Neural progenitor cell (in vitro differentiated cells): ENCODE data around the gene POLR2E. TPM values are rescaled to one million over a fixed set of nuclear protein-coding genes. Genes with fewer than 3 reads are reported as not detected.
A peak's percentile ranks its signal among the peaks of the same experiment; 100 is the strongest.

ENCODE experiments used
- DNase-seq: peaks from one replicate; pipeline ENCODE4 v3.0.0-alpha.2; 2016; ENCODE audit warnings: low spot score
- H2AFZ ChIP-seq: fragments of 200-600 bp; sonication (generic); replicated peaks from 2 replicates; pipeline ENCODE4 v1.6.1; 2016; ENCODE audit warnings: antibody characterized with exemption
- H3F3A ChIP-seq: fragments of 200-600 bp; sonication (generic); 2 replicates; pipeline ENCODE4 v1.6.1; 2016; ENCODE audit warnings: antibody characterized with exemption, low read depth
- H3K27ac ChIP-seq: fragments of 200-600 bp; sonication (generic); 2 replicates; pipeline ENCODE4 v1.5.1; 2016; ENCODE audit warnings: mild to moderate bottlenecking
- H3K27me3 ChIP-seq: fragments of 200-600 bp; sonication (generic); 2 replicates; pipeline ENCODE4 v1.6.1; 2016; ENCODE audit warnings: mild to moderate bottlenecking, moderate library complexity
- H3K36me3 ChIP-seq: fragments of 200-600 bp; sonication (generic); 2 replicates; pipeline ENCODE4 v1.5.1; 2016
- H3K4me1 ChIP-seq: fragments of 200-600 bp; sonication (generic); 2 replicates; pipeline ENCODE4 v1.6.1; 2016; ENCODE audit warnings: mixed run types
- H3K4me2 ChIP-seq: fragments of 200-600 bp; sonication (generic); 2 replicates; pipeline ENCODE4 v1.6.1; 2016
- H3K4me3 ChIP-seq: fragments of 200-600 bp; sonication (generic); 2 replicates; pipeline ENCODE4 v1.5.1; 2016
- H3K79me2 ChIP-seq: fragments of 200-600 bp; sonication (generic); 2 replicates; pipeline ENCODE4 v1.6.1; 2016; ENCODE audit warnings: low read depth
- H3K9ac ChIP-seq: fragments of 200-600 bp; sonication (generic); 2 replicates; pipeline ENCODE4 v1.6.1; 2016
- H3K9me3 ChIP-seq: fragments of 200-600 bp; sonication (generic); 2 replicates; pipeline ENCODE4 v1.5.1; 2016; ENCODE audit warnings: low read depth
- H4K20me1 ChIP-seq: fragments of 200-600 bp; sonication (generic); 2 replicates; pipeline ENCODE4 v1.6.1; 2016; ENCODE audit warnings: low read depth
- H3K27ac Mint-ChIP-seq: 3 replicates; pipeline ENCODE4 v1.8.0; 2021; ENCODE audit warnings: mixed read lengths
- H3K27me3 Mint-ChIP-seq: 2 replicates; pipeline ENCODE4 v1.8.0; 2022; ENCODE audit warnings: low read depth, mild to moderate bottlenecking, inconsistent platforms, moderate library complexity, mixed read lengths; ENCODE audit not compliant: insufficient read depth
- H3K36me3 Mint-ChIP-seq: 3 replicates; pipeline ENCODE4 v1.8.0; 2021; ENCODE audit warnings: mixed read lengths
- H3K4me1 Mint-ChIP-seq: 3 replicates; pipeline ENCODE4 v1.8.0; 2021; ENCODE audit warnings: mixed read lengths
- H3K4me3 Mint-ChIP-seq: 3 replicates; pipeline ENCODE4 v1.8.0; 2021; ENCODE audit warnings: mild to moderate bottlenecking, moderate library complexity, mixed read lengths
- H3K9me3 Mint-ChIP-seq: 3 replicates; pipeline ENCODE4 v1.8.0; 2020; ENCODE audit warnings: mixed read lengths
- EZH2 ChIP-seq: fragments of 200-600 bp; sonication (generic); IDR thresholded peaks from 2 replicates; pipeline ENCODE4 v1.6.1; 2017; ENCODE audit warnings: antibody characterized with exemption, mild to moderate bottlenecking, moderate library complexity
- EZH2phosphoT487 ChIP-seq: fragments of 200-600 bp; sonication (generic); IDR thresholded peaks from 2 replicates; pipeline ENCODE4 v1.6.1; 2017; ENCODE audit warnings: antibody characterized with exemption
- total RNA-seq: library from RNA; depleted of rRNA; stranded (reverse); fragments of >200 nt; gene quantifications from 2 replicates; pipeline ENCODE4 v1.2.3, GENCODE V29; 2015; ENCODE audit warnings: low replicate concordance
- TF ChIP-seq, protein P1 (sequence below): fragments of 200-600 bp; sonication (generic); IDR thresholded peaks from 2 replicates; pipeline ENCODE4 v1.5.1; 2017; ENCODE audit warnings: antibody characterized with exemption, mild to moderate bottlenecking

Gene POLR2E
- total RNA-seq, 1 donor from 2014 or later = 98.8 TPM

DNA sequence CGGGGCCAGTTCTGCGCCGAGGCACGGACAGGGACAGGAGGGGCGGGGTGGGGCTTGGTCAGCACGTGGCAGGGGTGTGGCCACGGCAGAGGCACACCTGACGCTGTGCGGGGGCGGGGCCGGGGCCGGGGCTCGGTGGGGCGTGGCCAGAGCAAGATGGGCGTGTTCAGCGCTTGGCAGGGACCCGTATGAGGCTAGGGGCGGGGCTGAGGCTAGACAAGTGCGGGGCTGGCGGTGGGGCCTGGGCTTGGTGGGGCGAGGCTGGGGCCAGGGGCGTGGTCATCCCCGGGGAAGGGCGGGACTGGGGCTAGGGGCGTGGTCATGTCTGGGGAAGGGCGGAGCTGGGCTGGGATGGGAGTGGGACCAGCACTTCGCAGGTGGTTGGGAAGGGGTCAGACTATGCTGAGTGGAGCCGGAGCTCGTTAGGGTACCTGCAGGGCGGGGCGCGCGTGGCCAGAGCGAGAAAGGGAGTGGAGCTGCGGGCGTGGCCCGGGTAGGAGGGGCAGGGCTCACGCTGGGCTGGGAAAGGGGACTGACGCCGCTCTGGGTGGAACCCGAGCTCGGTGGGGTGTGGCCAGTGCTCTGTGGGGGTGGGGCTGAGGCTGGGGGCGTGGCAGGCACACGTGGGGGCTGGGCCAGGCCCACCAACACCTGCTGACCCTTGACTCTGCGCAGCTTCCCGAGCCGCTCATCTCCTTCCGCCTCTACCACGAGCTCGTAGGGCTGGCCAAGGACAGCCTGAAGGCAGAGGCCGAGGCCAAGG lies 12.8 kb downstream of the POLR2E start:
- Mint-ChIP-seq H3K4me1 (peaks cover 2% of the 10 kb centered on the region), H3K36me3 (peaks cover 3% of the 10 kb centered on the region), H3K9me3 (no peaks in the 10 kb centered on the region), H3K4me3 (no peak overlapping the region), H3K27ac (no peak overlapping the region), H3K27me3 (peaks cover 2% of the 10 kb centered on the region)
- peaks cover 4% of the 10 kb centered on the region for H3K27me3 ChIP-seq
- no peaks in the 10 kb centered on the region for H3K9me3 ChIP-seq
- no peaks in the 10 kb centered on the region for H3K36me3 ChIP-seq
- H3K27ac ChIP-seq = no peak overlapping the region
- peaks cover 10% of the 10 kb centered on the region for H3K4me1 ChIP-seq
- H3K79me2 ChIP-seq = no peaks in the 10 kb centered on the region
- H4K20me1 ChIP-seq = peaks cover 23% of the 10 kb centered on the region
- H2AFZ ChIP-seq = peak overlapping the region; percentile 84
- no peak overlapping the region for H3K9ac ChIP-seq
- H3K4me2 ChIP-seq = peak overlapping the region; percentile 76
- TF ChIP-seq EZH2 (no peak), EZH2phosphoT487 (no peak)
- TF ChIP-seq, protein P1, sequence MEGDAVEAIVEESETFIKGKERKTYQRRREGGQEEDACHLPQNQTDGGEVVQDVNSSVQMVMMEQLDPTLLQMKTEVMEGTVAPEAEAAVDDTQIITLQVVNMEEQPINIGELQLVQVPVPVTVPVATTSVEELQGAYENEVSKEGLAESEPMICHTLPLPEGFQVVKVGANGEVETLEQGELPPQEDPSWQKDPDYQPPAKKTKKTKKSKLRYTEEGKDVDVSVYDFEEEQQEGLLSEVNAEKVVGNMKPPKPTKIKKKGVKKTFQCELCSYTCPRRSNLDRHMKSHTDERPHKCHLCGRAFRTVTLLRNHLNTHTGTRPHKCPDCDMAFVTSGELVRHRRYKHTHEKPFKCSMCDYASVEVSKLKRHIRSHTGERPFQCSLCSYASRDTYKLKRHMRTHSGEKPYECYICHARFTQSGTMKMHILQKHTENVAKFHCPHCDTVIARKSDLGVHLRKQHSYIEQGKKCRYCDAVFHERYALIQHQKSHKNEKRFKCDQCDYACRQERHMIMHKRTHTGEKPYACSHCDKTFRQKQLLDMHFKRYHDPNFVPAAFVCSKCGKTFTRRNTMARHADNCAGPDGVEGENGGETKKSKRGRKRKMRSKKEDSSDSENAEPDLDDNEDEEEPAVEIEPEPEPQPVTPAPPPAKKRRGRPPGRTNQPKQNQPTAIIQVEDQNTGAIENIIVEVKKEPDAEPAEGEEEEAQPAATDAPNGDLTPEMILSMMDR = no peak
- H3F3A ChIP-seq = peaks cover 20% of the 10 kb centered on the region
- DNase-seq = peak; percentile 98
- H3K4me3 ChIP-seq = peak overlapping the region; percentile 57

DNA sequence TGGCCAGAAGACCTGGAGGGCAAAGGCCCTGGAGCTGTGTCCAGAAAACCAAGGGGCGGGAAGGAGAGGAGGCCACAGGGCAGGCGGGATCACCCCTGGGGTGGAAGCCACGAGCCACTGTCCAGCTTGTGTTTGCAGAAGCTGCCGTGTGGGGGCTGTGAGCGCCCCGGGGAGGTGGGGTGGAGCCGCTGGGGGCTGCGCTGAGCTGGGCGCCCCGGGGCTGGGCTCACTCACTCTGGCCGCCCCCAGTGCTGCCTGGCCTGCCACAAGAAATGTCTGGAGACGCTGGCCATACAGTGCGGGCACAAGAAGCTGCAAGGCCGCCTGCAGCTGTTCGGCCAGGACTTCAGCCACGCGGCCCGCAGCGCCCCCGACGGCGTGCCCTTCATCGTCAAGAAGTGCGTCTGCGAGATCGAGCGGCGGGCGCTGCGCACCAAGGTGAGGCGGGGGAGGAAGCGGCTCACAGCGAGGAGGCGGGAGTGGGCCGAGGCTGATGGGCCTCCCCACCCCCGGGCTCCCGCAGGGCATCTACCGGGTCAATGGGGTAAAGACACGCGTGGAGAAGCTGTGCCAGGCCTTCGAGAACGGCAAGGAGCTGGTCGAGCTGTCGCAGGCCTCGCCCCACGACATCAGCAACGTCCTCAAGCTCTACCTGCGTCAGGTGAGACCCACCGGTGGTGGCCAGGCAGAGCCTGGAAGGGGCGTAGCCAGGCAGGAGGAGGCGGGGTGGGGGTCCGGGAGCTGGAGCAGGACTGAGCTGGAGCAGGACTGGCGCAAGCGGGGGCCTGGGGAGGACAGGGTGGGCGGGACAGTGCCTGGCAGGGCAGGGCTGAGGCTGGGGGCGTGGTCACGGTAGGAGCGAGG lies 13.6 kb downstream of the POLR2E start:
- peaks cover 4% of the 10 kb centered on the region for H3K27me3 ChIP-seq
- Mint-ChIP-seq H3K36me3 (peaks cover 3% of the 10 kb centered on the region), H3K27ac (no peak overlapping the region), H3K4me3 (no peak overlapping the region), H3K4me1 (peaks cover 2% of the 10 kb centered on the region), H3K27me3 (peaks cover 2% of the 10 kb centered on the region), H3K9me3 (no peaks in the 10 kb centered on the region)
- TF ChIP-seq, protein P1 = peak; percentile 38
- no peak for TF ChIP-seq EZH2
- no peak overlapping the region for H2AFZ ChIP-seq
- H3K4me3 ChIP-seq = peak overlapping the region; percentile 32
- no peaks in the 10 kb centered on the region for H3K9me3 ChIP-seq
- H3K4me2 ChIP-seq = peak overlapping the region; percentile 73
- H3K4me1 ChIP-seq = peaks cover 10% of the 10 kb centered on the region
- no peak overlapping the region for H3K27ac ChIP-seq
- H4K20me1 ChIP-seq = peaks cover 23% of the 10 kb centered on the region
- H3K79me2 ChIP-seq = no peaks in the 10 kb centered on the region
- peak; percentile 76 for DNase-seq
- peaks cover 20% of the 10 kb centered on the region for H3F3A ChIP-seq
- no peak overlapping the region for H3K9ac ChIP-seq
- H3K36me3 ChIP-seq = no peaks in the 10 kb centered on the region

DNA sequence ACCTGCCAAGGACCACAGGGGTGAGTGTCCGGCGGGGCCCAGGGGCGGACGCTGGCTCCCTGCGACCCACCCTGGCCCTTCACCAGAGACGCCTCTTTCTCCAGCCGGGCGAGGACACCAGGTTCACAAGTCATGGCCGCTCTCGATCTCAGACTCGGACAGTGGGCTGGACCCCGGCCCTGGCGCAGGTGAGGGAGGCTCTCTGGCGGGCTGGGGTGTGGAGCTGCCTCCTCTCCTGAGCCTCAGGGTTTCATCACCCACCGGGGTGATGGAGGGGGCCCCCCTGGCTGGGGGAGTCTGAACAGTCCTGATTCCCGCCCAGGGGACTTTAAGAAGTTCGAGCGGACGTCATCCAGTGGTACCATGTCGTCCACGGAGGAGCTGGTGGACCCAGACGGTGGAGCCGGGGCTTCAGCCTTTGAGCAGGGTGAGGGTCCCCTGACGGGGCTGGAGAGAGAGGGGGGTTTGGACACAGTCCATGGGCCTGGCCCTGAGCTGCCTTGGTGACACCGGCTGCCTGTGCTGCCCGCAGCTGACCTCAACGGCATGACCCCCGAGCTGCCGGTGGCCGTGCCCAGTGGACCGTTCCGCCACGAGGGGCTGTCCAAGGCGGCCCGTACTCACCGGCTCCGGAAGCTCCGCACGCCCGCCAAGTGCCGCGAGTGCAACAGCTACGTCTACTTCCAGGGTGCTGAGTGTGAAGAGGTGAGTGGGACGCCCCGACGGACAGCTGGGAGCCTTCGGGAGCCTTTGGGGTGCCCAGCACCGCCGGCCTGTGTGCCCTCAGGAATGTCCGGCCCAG lies 14.6 kb downstream of the POLR2E start:
- Histone ChIP-seq H3K4me2 (no peak overlapping the region), H2AFZ (no peak overlapping the region), H3K27me3 (peaks cover 4% of the 10 kb centered on the region), H3F3A (peaks cover 20% of the 10 kb centered on the region), H4K20me1 (peaks cover 23% of the 10 kb centered on the region), H3K27ac (no peak overlapping the region), H3K36me3 (no peaks in the 10 kb centered on the region), H3K79me2 (no peaks in the 10 kb centered on the region), H3K4me3 (no peak overlapping the region), H3K4me1 (peaks cover 10% of the 10 kb centered on the region), H3K9ac (no peak overlapping the region), H3K9me3 (no peaks in the 10 kb centered on the region)
- Mint-ChIP-seq H3K4me1 (peaks cover 2% of the 10 kb centered on the region), H3K27me3 (peaks cover 2% of the 10 kb centered on the region), H3K9me3 (no peaks in the 10 kb centered on the region), H3K36me3 (peaks cover 3% of the 10 kb centered on the region), H3K4me3 (no peak overlapping the region), H3K27ac (no peak overlapping the region)
- no peak for TF ChIP-seq EZH2phosphoT487
- TF ChIP-seq EZH2 = no peak
- TF ChIP-seq, protein P1 = no peak
- no peak for DNase-seq
